ENCODE results near the gene ATP1A2.

Gene ATP1A2

GRCh38 chr1:160094291-160094625 is 21.3 kb upstream of the ATP1A2 start:
- Histone ChIP-seq H3K4me1 (ENCODE audit: control insufficient read depth in 2 of 2, insufficient read depth in 2 of 2, low read length in 2 of 2) (peaks cover 43 to 54% of the 10 kb centered on the region in 2 donors), H3K9me3 (ENCODE audit: control insufficient read depth in 2 of 2, low read length in 2 of 2) (no peaks in the 10 kb centered on the region), H3K36me3 (ENCODE audit: control insufficient read depth in 2 of 2, insufficient read depth in 2 of 2, low read length in 2 of 2) (peaks cover 15 to 30% of the 10 kb centered on the region in 2 donors), H3K9ac (ENCODE audit: low read depth in 1 of 2, low read length in 2 of 2) (no peak overlapping the region), H3K4me3 (ENCODE audit: low read length in 2 of 2) (no peak overlapping the region), H3K27me3 (ENCODE audit: control insufficient read depth in 2 of 2, insufficient read depth in 2 of 2, low read length in 2 of 2) (no peaks in the 10 kb centered on the region), H3K27ac (ENCODE audit: low read depth in 2 of 2, low read length in 2 of 2) (peak overlapping the region; percentile 59 to 67)

DNA sequence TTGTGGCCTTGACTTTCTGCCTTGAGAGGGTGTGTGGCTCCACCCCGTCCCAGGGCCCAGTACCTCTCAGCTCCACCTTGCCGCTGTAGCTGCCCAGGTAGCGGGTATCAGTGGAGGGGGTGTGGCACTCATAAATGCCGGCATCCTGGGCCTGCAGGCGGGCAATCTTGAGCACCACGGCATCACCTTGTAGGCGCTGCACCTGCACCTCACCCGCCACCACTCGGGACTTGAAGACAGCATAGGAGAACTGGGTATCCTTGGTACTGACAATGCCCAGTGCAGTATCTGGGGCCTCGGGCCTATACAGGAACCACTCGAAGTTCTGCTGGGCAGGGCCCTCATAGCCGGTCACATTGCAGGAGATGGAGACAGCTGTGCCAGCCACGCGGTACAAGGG is 20.8 kb upstream of the ATP1A2 start:
- Histone ChIP-seq H3K36me3 (ENCODE audit: control insufficient read depth in 2 of 2, insufficient read depth in 2 of 2, low read length in 2 of 2) (peaks cover 15 to 30% of the 10 kb centered on the region in 2 donors), H3K27ac (ENCODE audit: low read depth in 2 of 2, low read length in 2 of 2) (peak overlapping the region; percentile 59 to 67), H3K4me1 (ENCODE audit: control insufficient read depth in 2 of 2, insufficient read depth in 2 of 2, low read length in 2 of 2) (peaks cover 43 to 54% of the 10 kb centered on the region in 2 donors), H3K4me3 (ENCODE audit: low read length in 2 of 2) (no peak overlapping the region), H3K9me3 (ENCODE audit: control insufficient read depth in 2 of 2, low read length in 2 of 2) (no peaks in the 10 kb centered on the region), H3K27me3 (ENCODE audit: control insufficient read depth in 2 of 2, insufficient read depth in 2 of 2, low read length in 2 of 2) (no peaks in the 10 kb centered on the region), H3K9ac (ENCODE audit: low read depth in 1 of 2, low read length in 2 of 2) (no peak overlapping the region)

DNA sequence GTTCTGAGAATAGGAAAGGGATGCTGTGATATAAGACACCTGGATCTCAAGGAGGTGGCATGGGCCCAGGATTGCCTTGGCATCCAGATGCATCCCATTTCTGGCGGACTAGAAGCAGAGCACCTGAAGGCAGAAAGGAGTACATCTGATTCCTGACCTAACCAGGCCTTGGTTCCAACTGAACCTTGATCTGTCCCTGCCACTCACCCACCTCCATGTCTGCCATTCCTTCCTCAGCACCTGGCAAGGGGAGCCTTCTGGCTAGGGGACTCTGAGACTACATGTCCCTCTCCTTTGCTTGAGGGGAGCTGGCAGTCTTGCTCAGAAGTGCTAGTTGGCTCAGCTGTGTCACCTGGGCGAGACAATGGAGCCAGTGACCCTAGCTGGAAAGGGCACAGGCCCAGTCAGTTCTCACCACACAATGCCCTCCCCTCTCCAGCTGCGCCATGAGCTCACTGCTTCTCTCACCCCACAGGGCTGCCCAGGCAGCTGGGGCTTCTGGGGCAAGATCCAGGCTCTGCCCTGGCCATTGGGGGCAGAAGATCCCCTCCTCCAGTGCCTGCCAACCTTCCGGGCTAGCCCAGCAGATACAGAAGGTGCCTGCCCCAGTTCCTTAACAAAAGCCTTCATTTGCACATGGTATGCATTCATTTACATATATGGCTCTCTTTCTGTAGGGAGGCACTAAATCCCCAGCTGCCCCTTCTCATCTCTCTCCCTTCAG is 20.0 kb upstream of the ATP1A2 start:
- H3K27me3 ChIP-seq (ENCODE audit: control insufficient read depth in 2 of 2, insufficient read depth in 2 of 2, low read length in 2 of 2): no peaks in the 10 kb centered on the region
- peak overlapping the region in 1 of 2 donors; percentile 23 for H3K27ac ChIP-seq (ENCODE audit: low read depth in 2 of 2, low read length in 2 of 2)
- H3K36me3 ChIP-seq (ENCODE audit: control insufficient read depth in 2 of 2, insufficient read depth in 2 of 2, low read length in 2 of 2): peaks cover 11 to 27% of the 10 kb centered on the region in 2 donors
- H3K9me3 ChIP-seq (ENCODE audit: control insufficient read depth in 2 of 2, low read length in 2 of 2): no peaks in the 10 kb centered on the region
- H3K4me3 ChIP-seq (ENCODE audit: low read length in 2 of 2): no peak overlapping the region
- H3K9ac ChIP-seq (ENCODE audit: low read depth in 1 of 2, low read length in 2 of 2): no peak overlapping the region
- peaks cover 43 to 54% of the 10 kb centered on the region in 2 donors for H3K4me1 ChIP-seq (ENCODE audit: control insufficient read depth in 2 of 2, insufficient read depth in 2 of 2, low read length in 2 of 2)

GRCh38 chr1:160096274-160097116 is 19.1 kb upstream of the ATP1A2 start:
- Histone ChIP-seq H3K9ac (ENCODE audit: low read depth in 1 of 2, low read length in 2 of 2) (peak overlapping the region; percentile 20 to 44), H3K4me3 (ENCODE audit: low read length in 2 of 2) (peak overlapping the region in 1 of 2 donors; percentile 23)

GRCh38 chr1:160097151-160097910 is 18.2 kb upstream of the ATP1A2 start:
- Histone ChIP-seq H3K36me3 (ENCODE audit: control insufficient read depth in 2 of 2, insufficient read depth in 2 of 2, low read length in 2 of 2) (peaks cover 4 to 14% of the 10 kb centered on the region in 2 donors), H3K27me3 (ENCODE audit: control insufficient read depth in 2 of 2, insufficient read depth in 2 of 2, low read length in 2 of 2) (no peaks in the 10 kb centered on the region), H3K4me1 (ENCODE audit: control insufficient read depth in 2 of 2, insufficient read depth in 2 of 2, low read length in 2 of 2) (peaks cover 50 to 66% of the 10 kb centered on the region in 2 donors), H3K9me3 (ENCODE audit: control insufficient read depth in 2 of 2, low read length in 2 of 2) (no peaks in the 10 kb centered on the region), H3K9ac (ENCODE audit: low read depth in 1 of 2, low read length in 2 of 2) (peak overlapping the region; percentile 89 to 94), H3K27ac (ENCODE audit: low read depth in 2 of 2, low read length in 2 of 2) (peak overlapping the region; percentile 88 to 93), H3K4me3 (ENCODE audit: low read length in 2 of 2) (peak overlapping the region; percentile 80 to 91)

More at GRCh38 chr1:160096274-160097116, 19.1 kb upstream of the ATP1A2 start:
- peaks cover 8 to 22% of the 10 kb centered on the region in 2 donors for H3K36me3 ChIP-seq (ENCODE audit: control insufficient read depth in 2 of 2, insufficient read depth in 2 of 2, low read length in 2 of 2)
- no peaks in the 10 kb centered on the region for H3K27me3 ChIP-seq (ENCODE audit: control insufficient read depth in 2 of 2, insufficient read depth in 2 of 2, low read length in 2 of 2)
- H3K9me3 ChIP-seq (ENCODE audit: control insufficient read depth in 2 of 2, low read length in 2 of 2): no peaks in the 10 kb centered on the region
- H3K27ac ChIP-seq (ENCODE audit: low read depth in 2 of 2, low read length in 2 of 2): no peak overlapping the region
- H3K4me1 ChIP-seq (ENCODE audit: control insufficient read depth in 2 of 2, insufficient read depth in 2 of 2, low read length in 2 of 2): peaks cover 48 to 59% of the 10 kb centered on the region in 2 donors

- peak within 1 kb of the TSS; percentile 80 to 91 for H3K4me3 ChIP-seq (ENCODE audit: low read length in 2 of 2)
- H3K27ac ChIP-seq (ENCODE audit: low read depth in 2 of 2, low read length in 2 of 2): peak within 1 kb of the TSS; percentile 88 to 93
- no peaks in the 10 kb centered on the region for H3K27me3 ChIP-seq (ENCODE audit: control insufficient read depth in 2 of 2, insufficient read depth in 2 of 2, low read length in 2 of 2)
- peaks cover 2 to 10% of the 10 kb centered on the region in 2 donors for H3K36me3 ChIP-seq (ENCODE audit: control insufficient read depth in 2 of 2, insufficient read depth in 2 of 2, low read length in 2 of 2)
- no peaks in the 10 kb centered on the region for H3K9me3 ChIP-seq (ENCODE audit: control insufficient read depth in 2 of 2, low read length in 2 of 2)
- peaks cover 50 to 63% of the 10 kb centered on the region in 2 donors for H3K4me1 ChIP-seq (ENCODE audit: control insufficient read depth in 2 of 2, insufficient read depth in 2 of 2, low read length in 2 of 2)
- H3K9ac ChIP-seq (ENCODE audit: low read depth in 1 of 2, low read length in 2 of 2): peak within 1 kb of the TSS; percentile 89 to 94
These were observed 17.4 kb upstream of the ATP1A2 start, which contains the start of gene IGSF8 for GRCh38 chr1:160097911-160098851. Gene IGSF8, minus strand, starts transcription at chr1:160098619. Its CDS starts 147 bp downstream, at chr1:160098472.

GRCh38 chr1:160098852-160099561 is 16.6 kb upstream of the ATP1A2 start:
- no peaks in the 10 kb centered on the region for H3K27me3 ChIP-seq (ENCODE audit: control insufficient read depth in 2 of 2, insufficient read depth in 2 of 2, low read length in 2 of 2)
- H3K36me3 ChIP-seq (ENCODE audit: control insufficient read depth in 2 of 2, insufficient read depth in 2 of 2, low read length in 2 of 2): peaks cover 2 to 9% of the 10 kb centered on the region in 2 donors
- peak overlapping the region; percentile 79 to 88 for H3K9ac ChIP-seq (ENCODE audit: low read depth in 1 of 2, low read length in 2 of 2)
- peak overlapping the region; percentile 66 to 80 for H3K4me3 ChIP-seq (ENCODE audit: low read length in 2 of 2)
- no peaks in the 10 kb centered on the region for H3K9me3 ChIP-seq (ENCODE audit: control insufficient read depth in 2 of 2, low read length in 2 of 2)
- peak overlapping the region; percentile 85 to 93 for H3K27ac ChIP-seq (ENCODE audit: low read depth in 2 of 2, low read length in 2 of 2)
- peaks cover 42 to 55% of the 10 kb centered on the region in 2 donors for H3K4me1 ChIP-seq (ENCODE audit: control insufficient read depth in 2 of 2, insufficient read depth in 2 of 2, low read length in 2 of 2)

GRCh38 chr1:160099716-160100375 is 15.7 kb upstream of the ATP1A2 start:
- Histone ChIP-seq H3K27me3 (ENCODE audit: control insufficient read depth in 2 of 2, insufficient read depth in 2 of 2, low read length in 2 of 2) (no peaks in the 10 kb centered on the region), H3K9ac (ENCODE audit: low read depth in 1 of 2, low read length in 2 of 2) (peak overlapping the region; percentile 79 to 88), H3K9me3 (ENCODE audit: control insufficient read depth in 2 of 2, low read length in 2 of 2) (no peaks in the 10 kb centered on the region), H3K4me1 (ENCODE audit: control insufficient read depth in 2 of 2, insufficient read depth in 2 of 2, low read length in 2 of 2) (peaks cover 34 to 47% of the 10 kb centered on the region in 2 donors), H3K27ac (ENCODE audit: low read depth in 2 of 2, low read length in 2 of 2) (peak overlapping the region; percentile 85 to 93), H3K4me3 (ENCODE audit: low read length in 2 of 2) (no peak overlapping the region), H3K36me3 (ENCODE audit: control insufficient read depth in 2 of 2, insufficient read depth in 2 of 2, low read length in 2 of 2) (peaks cover 2 to 6% of the 10 kb centered on the region in 2 donors)
